ENCODE measurements around the gene CACNA2D3. TPM values are rescaled to one million over a fixed set of nuclear protein-coding genes. Genes with fewer than 3 reads are reported as not detected.

Gene CACNA2D3
- total RNA-seq, 6 donors from 2014 or later, result 2.9 to 16.8 (median 4.9) TPM

DNA sequence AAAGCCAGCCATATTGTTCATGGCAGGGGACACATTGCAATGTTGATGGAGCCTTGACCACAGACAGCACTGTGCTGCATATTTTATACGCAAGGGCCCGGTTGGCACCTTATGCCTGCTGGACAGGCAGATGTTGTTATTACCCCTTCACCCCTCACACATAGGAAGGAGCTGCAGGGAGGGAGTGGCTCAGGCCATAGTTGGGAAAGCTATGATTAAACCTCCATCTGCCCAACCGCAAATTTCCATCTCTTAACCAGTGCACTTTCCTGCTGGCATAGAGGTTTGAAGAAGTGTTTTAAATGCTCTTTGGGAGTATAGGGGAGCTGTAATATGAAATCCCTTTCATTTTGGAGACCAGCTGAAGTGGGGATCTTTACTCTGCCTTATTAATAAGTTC, 224.7 kb downstream of the CACNA2D3 start:
- no peaks in the 10 kb centered on the region for H3K9me3 ChIP-seq

DNA sequence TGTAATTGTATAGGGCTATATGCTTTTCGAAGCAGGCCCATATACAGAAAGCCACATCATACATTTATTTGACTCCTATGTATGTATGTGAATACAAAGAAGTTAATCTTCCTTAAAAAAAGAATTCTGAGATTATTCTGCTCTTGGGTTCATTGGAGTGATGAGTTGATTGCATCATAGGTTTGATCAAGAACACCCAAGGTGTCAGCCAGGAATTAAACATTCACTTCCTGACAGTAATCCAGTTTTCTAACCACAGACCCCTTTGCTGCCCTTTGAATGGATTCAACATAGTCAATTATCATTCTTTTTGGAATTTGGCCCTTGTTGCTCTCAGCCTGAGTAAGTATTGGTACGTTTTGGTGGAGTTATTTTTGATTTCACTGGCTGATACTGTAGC, 225.6 kb downstream of the CACNA2D3 start:
- no peaks in the 10 kb centered on the region for H3K27me3 ChIP-seq
- no peak for DNase-seq
- no peaks in the 10 kb centered on the region for H3K4me1 ChIP-seq
- ATAC-seq (ENCODE audit: low FRiP score in 2 of 2), result no peak
- WGBS, 2 donors, result 61 to 71% methylated on average over 2 of the region's 2 CpGs
- H3K36me3 ChIP-seq, result no peaks in the 10 kb centered on the region
- H3K27ac ChIP-seq, result no peak overlapping the region
- TF ChIP-seq, protein P1, sequence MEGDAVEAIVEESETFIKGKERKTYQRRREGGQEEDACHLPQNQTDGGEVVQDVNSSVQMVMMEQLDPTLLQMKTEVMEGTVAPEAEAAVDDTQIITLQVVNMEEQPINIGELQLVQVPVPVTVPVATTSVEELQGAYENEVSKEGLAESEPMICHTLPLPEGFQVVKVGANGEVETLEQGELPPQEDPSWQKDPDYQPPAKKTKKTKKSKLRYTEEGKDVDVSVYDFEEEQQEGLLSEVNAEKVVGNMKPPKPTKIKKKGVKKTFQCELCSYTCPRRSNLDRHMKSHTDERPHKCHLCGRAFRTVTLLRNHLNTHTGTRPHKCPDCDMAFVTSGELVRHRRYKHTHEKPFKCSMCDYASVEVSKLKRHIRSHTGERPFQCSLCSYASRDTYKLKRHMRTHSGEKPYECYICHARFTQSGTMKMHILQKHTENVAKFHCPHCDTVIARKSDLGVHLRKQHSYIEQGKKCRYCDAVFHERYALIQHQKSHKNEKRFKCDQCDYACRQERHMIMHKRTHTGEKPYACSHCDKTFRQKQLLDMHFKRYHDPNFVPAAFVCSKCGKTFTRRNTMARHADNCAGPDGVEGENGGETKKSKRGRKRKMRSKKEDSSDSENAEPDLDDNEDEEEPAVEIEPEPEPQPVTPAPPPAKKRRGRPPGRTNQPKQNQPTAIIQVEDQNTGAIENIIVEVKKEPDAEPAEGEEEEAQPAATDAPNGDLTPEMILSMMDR (IDR thresholded peaks at IDR 0.05), result no peak
- TF ChIP-seq POLR2AphosphoS5 (IDR thresholded peaks at IDR 0.05), result no peak
- TF ChIP-seq EP300 (IDR thresholded peaks at IDR 0.05), result no peak
- TF ChIP-seq POLR2A (IDR thresholded peaks at IDR 0.05), result no peak
- no peak overlapping the region for H3K4me3 ChIP-seq
- no peaks in the 10 kb centered on the region for H3K9me3 ChIP-seq

More for the DNA sequence above, 224.7 kb downstream of the CACNA2D3 start:
- TF ChIP-seq POLR2A (IDR thresholded peaks at IDR 0.05) (no peak), POLR2AphosphoS5 (IDR thresholded peaks at IDR 0.05) (no peak), EP300 (IDR thresholded peaks at IDR 0.05) (no peak)
- TF ChIP-seq, protein P1 (IDR thresholded peaks at IDR 0.05), result no peak
- Histone ChIP-seq H3K27ac (no peak overlapping the region), H3K36me3 (no peaks in the 10 kb centered on the region), H3K4me1 (no peaks in the 10 kb centered on the region), H3K4me3 (no peak overlapping the region), H3K27me3 (no peaks in the 10 kb centered on the region)
- no peak for ATAC-seq (ENCODE audit: low FRiP score in 2 of 2)
- no peak for DNase-seq
- WGBS, 2 donors, result 93 to 98% methylated on average over 3 of the region's 3 CpGs

GRCh38 chr3:54349231-54349652, 226.9 kb downstream of the CACNA2D3 start:
- 51 to 65% methylated on average over 4 of the region's 4 CpGs for WGBS, 2 donors
- H3K4me3 ChIP-seq, result no peak overlapping the region
- no peak for TF ChIP-seq POLR2AphosphoS5 (IDR thresholded peaks at IDR 0.05)
- TF ChIP-seq, protein P1 (IDR thresholded peaks at IDR 0.05), result no peak
- no peak for TF ChIP-seq EP300 (IDR thresholded peaks at IDR 0.05)
- TF ChIP-seq POLR2A (IDR thresholded peaks at IDR 0.05), result no peak
- ATAC-seq (ENCODE audit: low FRiP score in 2 of 2), result no peak
- no peaks in the 10 kb centered on the region for H3K27me3 ChIP-seq
- H3K9me3 ChIP-seq, result no peaks in the 10 kb centered on the region
- no peaks in the 10 kb centered on the region for H3K4me1 ChIP-seq
- no peaks in the 10 kb centered on the region for H3K36me3 ChIP-seq
- DNase-seq, result no peak
- no peak overlapping the region for H3K27ac ChIP-seq

- Histone ChIP-seq H3K36me3 (no peaks in the 10 kb centered on the region), H3K9me3 (no peaks in the 10 kb centered on the region), H3K4me3 (no peak overlapping the region), H3K4me1 (no peaks in the 10 kb centered on the region), H3K27me3 (no peaks in the 10 kb centered on the region), H3K27ac (no peak overlapping the region)
- TF ChIP-seq POLR2AphosphoS5 (IDR thresholded peaks at IDR 0.05), result no peak
- no peak for TF ChIP-seq EP300 (IDR thresholded peaks at IDR 0.05)
- TF ChIP-seq, protein P1 (IDR thresholded peaks at IDR 0.05), result no peak
- TF ChIP-seq POLR2A (IDR thresholded peaks at IDR 0.05), result no peak
- WGBS, 2 donors, result 53 to 56% methylated on average over 4 of the region's 4 CpGs
- DNase-seq, result no peak
- no peak for ATAC-seq (ENCODE audit: low FRiP score in 2 of 2)
Measured at GRCh38 chr3:54349691-54350090, 227.3 kb downstream of the CACNA2D3 start.

- H3K36me3 ChIP-seq, result no peaks in the 10 kb centered on the region
- TF ChIP-seq EP300 (IDR thresholded peaks at IDR 0.05) (no peak), POLR2A (IDR thresholded peaks at IDR 0.05) (no peak), POLR2AphosphoS5 (IDR thresholded peaks at IDR 0.05) (no peak)
- TF ChIP-seq, protein P1 (IDR thresholded peaks at IDR 0.05), result no peak
- no peaks in the 10 kb centered on the region for H3K27me3 ChIP-seq
- no peak overlapping the region for H3K4me3 ChIP-seq
- ATAC-seq (ENCODE audit: low FRiP score in 2 of 2), result no peak
- no peak overlapping the region for H3K27ac ChIP-seq
- H3K4me1 ChIP-seq, result peaks cover 0 to 6% (median 2%) of the 10 kb centered on the region in 4 donors
- WGBS, 2 donors, result 67 to 68% methylated on average over 5 of the region's 5 CpGs
- no peak for DNase-seq
- no peaks in the 10 kb centered on the region for H3K9me3 ChIP-seq
Measured at GRCh38 chr3:54353546-54353945, 231.2 kb downstream of the CACNA2D3 start.

Data from upper lobe of left lung (tissue), 6 donors.